GM12878 (cell line): ENCODE results near the gene TCF7. TPM values are rescaled to one million over a fixed set of nuclear protein-coding genes. Genes with fewer than 3 reads are reported as not detected.

Source experiments
- ATAC-seq: fragments of 200-7000 bp; cut with Tn5 transposase; 3 replicates; pipeline ENCODE4 v1.9.1; 2020; ENCODE audit warnings: mild to moderate bottlenecking, moderate library complexity
- BruUV-seq: library from RNA; stranded (reverse); fragments of 400-500 nt; replicated peaks from 2 replicates; lab custom pipeline; 2021; lab: Mats Ljungman, UMichigan
- CTCF ChIA-PET: fragments of 300-600 bp; sonication (Branson Sonifier 250); formaldehyde crosslinking; extraction: SDS; loops from one replicate; lab custom pipeline; 2021; ENCODE audit warnings: inconsistent platforms; lab: Yijun Ruan, JAX
- POLR2A ChIA-PET: fragments of 350-600 bp; formaldehyde crosslinking; extraction: SDS; loops from one replicate; lab custom pipeline; 2021; ENCODE audit warnings: inconsistent platforms; lab: Charles Lee
- RAD21 ChIA-PET: fragments of 300-600 bp; sonication (Branson Sonifier 250); formaldehyde crosslinking; loops from one replicate; lab custom pipeline; 2023; ENCODE audit warnings: antibody characterized with exemption; ENCODE audit not compliant: unreplicated experiment; lab: Charles Lee
- SMC1A ChIA-PET: fragments of 300-600 bp; sonication (Branson Sonifier 250); formaldehyde crosslinking; loops from one replicate; lab custom pipeline; 2023; ENCODE audit not compliant: unreplicated experiment, uncharacterized antibody; lab: Charles Lee
- DNase-seq: peaks from one replicate; pipeline ENCODE4 v3.0.0-alpha.2; 2011; ENCODE audit warnings: low read depth, low spot score
- FAIRE-seq: peaks from 3 replicates; lab custom pipeline; 2011; peaks lifted over from hg19 to GRCh38; lab: Jason Lieb, UNC
- H2AFZ ChIP-seq: 2 replicates; pipeline ENCODE4 v1.6.0; 2011; ENCODE audit warnings: low read depth, low read length, control low read depth; ENCODE audit not compliant: control insufficient read depth
- H3K27ac ChIP-seq: 2 replicates; pipeline ENCODE4 v1.5.1; 2011; ENCODE audit warnings: control low read depth; ENCODE audit not compliant: control insufficient read depth, insufficient read depth
- H3K27me3 ChIP-seq, 2 experiments: replicated peaks in 1 of 2; 2 replicates each; pipeline versions ENCODE4 v1.6.0 to v1.6.1; 2011; ENCODE audit warnings: low read length in 1 of 2; ENCODE audit not compliant: control insufficient read depth in 2 of 2, insufficient read depth in 2 of 2
- H3K36me3 ChIP-seq, 2 experiments: 2 replicates each; pipeline ENCODE4 v1.5.1; 2011; ENCODE audit warnings: low read length in 1 of 2; ENCODE audit not compliant: control insufficient read depth in 2 of 2, insufficient read depth in 2 of 2
- H3K4me1 ChIP-seq: 2 replicates; pipeline ENCODE4 v1.6.1; 2011; ENCODE audit warnings: mild to moderate bottlenecking, low read length, moderate library complexity, mixed read lengths; ENCODE audit not compliant: control insufficient read depth, insufficient read depth
- H3K4me2 ChIP-seq: 2 replicates; pipeline ENCODE4 v1.6.0; 2011; ENCODE audit warnings: control low read depth; ENCODE audit not compliant: control insufficient read depth, insufficient read depth
- H3K4me3 ChIP-seq: fragments of 200-600 bp; sonication (generic); 2 replicates; pipeline ENCODE4 v1.5.1; 2016
- H3K79me2 ChIP-seq: 2 replicates; pipeline ENCODE4 v1.6.0; 2011; ENCODE audit warnings: low read length; ENCODE audit not compliant: control insufficient read depth, insufficient read depth
- H3K9ac ChIP-seq: 2 replicates; pipeline ENCODE4 v1.8.0; 2011; ENCODE audit warnings: low read length, control low read depth, mixed read lengths; ENCODE audit not compliant: control insufficient read depth, insufficient read depth
- H3K9me3 ChIP-seq: replicated peaks from 3 replicates; pipeline ENCODE4 v1.5.1; 2011; ENCODE audit warnings: mild to moderate bottlenecking, low read length; ENCODE audit not compliant: control insufficient read depth, insufficient read depth
- H4K20me1 ChIP-seq: 2 replicates; pipeline ENCODE4 v1.6.0; 2011; ENCODE audit not compliant: control insufficient read depth, insufficient read depth
- ASH2L ChIP-seq: fragments of 300-600, 200-600 bp; sonication (generic); IDR thresholded peaks from 2 replicates; pipeline ENCODE4 v1.6.1; 2017; ENCODE audit warnings: low read depth, mild to moderate bottlenecking, borderline replicate concordance
- BCL11A ChIP-seq: IDR thresholded peaks from 2 replicates; pipeline ENCODE4 v1.6.1; 2011; ENCODE audit warnings: low read depth, low read length
- CREM ChIP-seq: IDR thresholded peaks from 2 replicates; pipeline ENCODE4 v1.6.1; 2014; ENCODE audit warnings: antibody characterized with exemption, low read depth
- MYB ChIP-seq: fragments of 150-350 bp; IDR thresholded peaks from 2 replicates; pipeline ENCODE4 v1.6.1; 2014; ENCODE audit warnings: mild to moderate bottlenecking, low read depth, low read length, borderline replicate concordance
- NBN ChIP-seq: fragments of 450-650 bp; IDR thresholded peaks from 2 replicates; pipeline ENCODE4 v1.6.1; 2016
- POLR2A ChIP-seq: IDR thresholded peaks from 2 replicates; pipeline ENCODE4 v1.6.1; 2011; ENCODE audit warnings: low read depth, mild to moderate bottlenecking, low read length
- POLR2AphosphoS2 ChIP-seq: IDR thresholded peaks from 2 replicates; pipeline ENCODE4 v1.6.1; 2011; ENCODE audit warnings: low read depth, mild to moderate bottlenecking, low read length, improper control_type of control experiment, moderate library complexity
- PRDM15 ChIP-seq: fragments of 450-650 bp; formaldehyde crosslinking; IDR thresholded peaks from 2 replicates; pipeline ENCODE4 v1.4.0; 2020; ENCODE audit warnings: mild to moderate bottlenecking, moderate library complexity
- RB1 ChIP-seq: fragments of 450-650 bp; formaldehyde crosslinking; IDR thresholded peaks from 2 replicates; pipeline ENCODE4 v1.6.1; 2017; ENCODE audit warnings: mild to moderate bottlenecking, borderline replicate concordance
- SMAD5 ChIP-seq: IDR thresholded peaks from 2 replicates; pipeline ENCODE4 v1.6.1; 2016; ENCODE audit warnings: antibody characterized with exemption, low read depth
- SREBF2 ChIP-seq: IDR thresholded peaks from 2 replicates; pipeline ENCODE4 v1.6.1; 2012; ENCODE audit warnings: mild to moderate bottlenecking, low read length
- STAT1 ChIP-seq: fragments of 450-650 bp; conservative IDR thresholded peaks from 2 replicates; pipeline ENCODE4 v1.6.1; 2014; ENCODE audit warnings: antibody characterized with exemption, mild to moderate bottlenecking
- TCF7 ChIP-seq: IDR thresholded peaks from 2 replicates; pipeline ENCODE4 v1.6.1; 2014; ENCODE audit warnings: antibody characterized with exemption, borderline replicate concordance
- WGBS: methylation state at CpG from one replicate; pipeline ENCODE4 v1.1.6; 2016; ENCODE audit warnings: low lambda C conversion rate; ENCODE audit not compliant: insufficient replicate concordance, insufficient coverage; ENCODE audit errors: missing lambda C conversion rate; 5-methylcytosine and 5-hydroxymethylcytosine counted together
- in situ Hi-C: fragments of 300-500 bp; cut with MboI; formaldehyde crosslinking; loops from 9 replicates; pipeline ENCODE4 v1.14.3; 2018; ENCODE audit warnings: mixed read lengths
- intact Hi-C: fragments of 100-400 bp; cut with micrococcal nuclease; formaldehyde crosslinking; loops from one replicate; pipeline ENCODE4 v1.14.2; 2022; ENCODE audit not compliant: unreplicated experiment
- polyA plus RNA-seq, 11 experiments: library from polyadenylated mRNA; depleted of rRNA in 4 of 11; unstranded in 6 of 11; stranded (reverse) in 5 of 11; fragments of >200 nt; fragmentation: Nextera tagmentation in 4 of 11; fragmentation: Illumina TruSeq in 1 of 11; extraction: Ambion mirVana in 4 of 11; extraction: Trizol in 1 of 11; gene quantifications; 1 replicate in 1 of 11; 2 replicates in 10 of 11; pipeline versions ENCODE4 v1.2.1 to v1.2.3, GENCODE V29; 2011 to 2016; ENCODE audit warnings: inconsistent platforms in 2 of 11, missing spikeins in 2 of 11, low read depth in 1 of 11
- total RNA-seq, 4 experiments: library from RNA; depleted of rRNA in 3 of 4; stranded (reverse); fragments of >200 nt in 3 of 4; fragmentation: Illumina TruSeq in 1 of 4; extraction: Trizol in 1 of 4; gene quantifications; 2 replicates each; pipeline versions ENCODE4 v1.2.1 to v1.2.3, GENCODE V29; 2013 to 2021

TCF7 gene
- total and polyA plus RNA-seq, 10 of the 15 experiments (the other 5 are each of a cell fraction or from before 2014, with no cell fraction given): 10.0 to 60.2 (median 23.6) TPM

- no peak overlapping the region for H3K4me3 ChIP-seq
These were observed 21.1 kb upstream of the TCF7 start for GRCh38 chr5:134093351-134093750.

GRCh38 chr5:134095293-134095692 is 19.2 kb upstream of the TCF7 start:
- no peaks in the 10 kb centered on the region for H3K27me3 ChIP-seq
- H3K79me2 ChIP-seq: no peaks in the 10 kb centered on the region; the same call in 1 of the 2 replicates
- WGBS: 43% methylated on average over 3 of the region's 3 CpGs
- H3K4me1 ChIP-seq: peaks cover 30% of the 10 kb centered on the region
- H3K4me3 ChIP-seq: no peak overlapping the region
- H3K4me2 ChIP-seq: no peak overlapping the region
- ChIA-PET SMC1A (interaction anchor here (0.7 to 8.4 kb wide), 5 partner anchors 16 to 54 kb away, joined by 3 to 177 read pairs (median 3); no protein-coding TSS in a partner anchor), RAD21 (interaction anchor here (1.2 kb wide), 1 partner anchor 43 kb away, joined by 3 read pairs; no protein-coding TSS in a partner anchor), POLR2A (interaction anchor here (1.0 to 11.2 kb wide), 2 partner anchors 21 to 31 kb away, joined by 3 to 81 read pairs; no protein-coding TSS in a partner anchor), CTCF (interaction anchor here (1.3 kb wide), 1 partner anchor 22 kb away, joined by 3 read pairs; no protein-coding TSS in a partner anchor)
- BruUV-seq: no TSS peak
- in situ Hi-C loops (loop anchor here (5.0 kb wide), 1 partner anchor 53 kb away; no protein-coding TSS in a partner anchor), intact Hi-C loops (no loop called here)
- H3K9me3 ChIP-seq: no peaks in the 10 kb centered on the region
- DNase-seq: no peak
- no peaks in the 10 kb centered on the region for H3K36me3 ChIP-seq
- no peak overlapping the region for H2AFZ ChIP-seq
- no peak for ATAC-seq
- FAIRE-seq: no peak
- H3K9ac ChIP-seq: no peak overlapping the region
- no peak overlapping the region for H3K27ac ChIP-seq
- H4K20me1 ChIP-seq: no peaks in the 10 kb centered on the region
- TF ChIP-seq RB1 (no peak), SMAD5 (no peak), PRDM15 (CRISPR knock-in tag) (no peak), POLR2AphosphoS2 (no peak), STAT1 (no peak)

More at GRCh38 chr5:134093351-134093750, 21.1 kb upstream of the TCF7 start:
- Histone ChIP-seq H3K79me2 (no peaks in the 10 kb centered on the region), H3K9me3 (no peaks in the 10 kb centered on the region), H3K9ac (no peak overlapping the region), H3K4me2 (no peak overlapping the region), H3K27me3 (no peaks in the 10 kb centered on the region), H2AFZ (no peak overlapping the region), H4K20me1 (no peaks in the 10 kb centered on the region), H3K36me3 (no peaks in the 10 kb centered on the region), H3K4me1 (peaks cover 13% of the 10 kb centered on the region), H3K27ac (no peak overlapping the region)
- RAD21 ChIA-PET: interaction anchor here (0.6 to 1.0 kb wide), 2 partner anchors 19 kb away, joined by 3 to 5 read pairs; no protein-coding TSS in a partner anchor
- FAIRE-seq (no peak), DNase-seq (no peak), ATAC-seq (no peak)
- 95% methylated on average over 5 of the region's 5 CpGs for WGBS
- SMC1A ChIA-PET: interaction anchor here (1.9 kb wide), 1 partner anchor 54 kb away, joined by 5 read pairs; no protein-coding TSS in a partner anchor
- CTCF ChIA-PET: interaction anchor here (0.9 to 1.5 kb wide), 2 partner anchors 11 to 52 kb away, joined by 3 read pairs; no protein-coding TSS in a partner anchor
- BruUV-seq: no TSS peak
- intact Hi-C loops: no loop called here
- TF ChIP-seq CREM (no peak), POLR2A (no peak), SREBF2 (no peak), NBN (no peak), MYB (no peak), BCL11A (no peak), ASH2L (no peak), TCF7 (no peak)
- POLR2A ChIA-PET: interaction anchor here (1.0 to 11.2 kb wide), 2 partner anchors 19 to 53 kb away, joined by 3 to 81 read pairs; no protein-coding TSS in a partner anchor
- in situ Hi-C loops: no loop called here
